H1 (cell line): ENCODE measurements around the gene SYNE4. TPM values are rescaled to one million over a fixed set of nuclear protein-coding genes. Genes with fewer than 3 reads are reported as not detected.

Experiments
- BCL11A ChIP-seq, 2 experiments: IDR thresholded peaks; one replicate each; pipeline ENCODE4 v1.6.1; 2011; ENCODE audit warnings: low read depth in 2 of 2, low read length in 2 of 2, mild to moderate bottlenecking in 2 of 2
- CBX5 ChIP-seq: fragments of 300-800, 300-1000 bp; sonication (generic); IDR thresholded peaks from 2 replicates; pipeline ENCODE4 v1.7.1; 2016; ENCODE audit warnings: antibody characterized with exemption, low read length, low read depth
- CBX8 ChIP-seq: fragments of 300-800, 300-1000 bp; sonication (generic); IDR thresholded peaks from 2 replicates; pipeline ENCODE4 v1.7.1; 2016; ENCODE audit warnings: low read depth, low read length, borderline replicate concordance
- CHD1 ChIP-seq: IDR thresholded peaks from 2 replicates; pipeline ENCODE4 v1.6.1; 2012; ENCODE audit warnings: low read depth, low read length, improper control_type of control experiment
- CREB1 ChIP-seq: IDR thresholded peaks from 2 replicates; pipeline ENCODE4 v1.6.1; 2012; ENCODE audit warnings: inconsistent platforms
- CTCF ChIP-seq, 3 experiments: IDR thresholded peaks; 1 replicate in 2 of 3; 2 replicates in 1 of 3; pipeline versions ENCODE4 v1.5.1 to v1.6.1; 2011; ENCODE audit warnings: low read length in 3 of 3, mild to moderate bottlenecking in 3 of 3, inconsistent platforms in 2 of 3, low read depth in 1 of 3, moderate library complexity in 1 of 3; ENCODE audit not compliant: insufficient read depth in 1 of 3; ENCODE audit errors: control extremely low read depth in 1 of 3
- EGR1 ChIP-seq: IDR thresholded peaks from 2 replicates; pipeline ENCODE4 v1.6.1; 2011; ENCODE audit warnings: low read depth, low read length, borderline replicate concordance
- EP300 ChIP-seq, 2 experiments: IDR thresholded peaks; 1 replicate in 1 of 2; 2 replicates in 1 of 2; pipeline ENCODE4 v1.6.1; 2011 to 2012; ENCODE audit warnings: low read depth in 2 of 2, low read length in 2 of 2, mild to moderate bottlenecking in 2 of 2, borderline replicate concordance in 1 of 2, inconsistent platforms in 1 of 2, moderate library complexity in 1 of 2
- GTF2F1 ChIP-seq: IDR thresholded peaks from 2 replicates; pipeline ENCODE4 v1.6.1; 2012; ENCODE audit warnings: low read depth, low read length, improper control_type of control experiment, borderline replicate concordance
- HDAC2 ChIP-seq, 2 experiments: fragments of 300-600 bp in 1 of 2; sonication (generic) in 1 of 2; IDR thresholded peaks; 2 replicates each; pipeline ENCODE4 v1.6.1; 2011 to 2012; ENCODE audit warnings: low read depth in 2 of 2, low read length in 2 of 2, mild to moderate bottlenecking in 2 of 2, moderate library complexity in 2 of 2, borderline replicate concordance in 1 of 2, inconsistent platforms in 1 of 2
- JUND ChIP-seq: IDR thresholded peaks from 2 replicates; pipeline ENCODE4 v1.6.1; 2011; ENCODE audit warnings: mild to moderate bottlenecking, improper control_type of control experiment, low read length
- PHF8 ChIP-seq: fragments of 200-600 bp; sonication (generic); conservative IDR thresholded peaks from 2 replicates; pipeline ENCODE4 v1.7.1; 2012; ENCODE audit warnings: low read depth, mild to moderate bottlenecking, inconsistent platforms, low read length, moderate library complexity
- POLR2A ChIP-seq, 2 experiments: IDR thresholded peaks; 1 replicate in 1 of 2; 2 replicates in 1 of 2; pipeline ENCODE4 v1.6.1; 2011; ENCODE audit warnings: low read depth in 2 of 2, low read length in 2 of 2, mild to moderate bottlenecking in 2 of 2; ENCODE audit errors: control extremely low read depth in 1 of 2
- POU5F1 ChIP-seq: IDR thresholded peaks from 2 replicates; pipeline ENCODE4 v1.6.1; 2011; ENCODE audit warnings: low read depth, mild to moderate bottlenecking, low read length, moderate library complexity
- RXRA ChIP-seq: IDR thresholded peaks from 2 replicates; pipeline ENCODE4 v1.6.1; 2011; ENCODE audit warnings: low read depth, mild to moderate bottlenecking, low read length, moderate library complexity; ENCODE audit not compliant: insufficient read depth
- SIN3A ChIP-seq, 2 experiments: IDR thresholded peaks in 1 of 2; conservative IDR thresholded peaks in 1 of 2; 2 replicates each; pipeline ENCODE4 v1.6.1; 2011 to 2012; ENCODE audit warnings: low read length in 2 of 2, improper control_type of control experiment in 1 of 2, low read depth in 1 of 2, mild to moderate bottlenecking in 1 of 2
- SP2 ChIP-seq: IDR thresholded peaks from 2 replicates; pipeline ENCODE4 v1.6.1; 2012; ENCODE audit warnings: mild to moderate bottlenecking, low read length, inconsistent platforms
- TEAD4 ChIP-seq: IDR thresholded peaks from 2 replicates; pipeline ENCODE4 v1.6.1; 2012; ENCODE audit warnings: low read depth, low read length, inconsistent platforms, mixed read lengths
- YY1 ChIP-seq: IDR thresholded peaks from 2 replicates; pipeline ENCODE4 v1.6.1; 2011; ENCODE audit warnings: low read depth, mild to moderate bottlenecking, low read length
- polyA plus RNA-seq, 7 experiments: library from polyadenylated mRNA; depleted of rRNA in 3 of 7; stranded (reverse) in 5 of 7; unstranded in 2 of 7; fragments of >200 nt in 5 of 7; fragments of 200-250 nt in 2 of 7; gene quantifications; 1 replicate in 5 of 7; 2 replicates in 1 of 7; 4 replicates in 1 of 7; pipeline versions ENCODE4 v1.2.1 to v1.2.3, GENCODE V29; 2011 to 2013; ENCODE audit warnings: missing spikeins in 2 of 7, mixed read lengths in 2 of 7
- total RNA-seq: library from RNA; stranded (reverse); fragmentation: NEBNext Ultra II Directional; extraction: Animal tissue kit (Norgen Biotek cat#: 25700); gene quantifications from 2 replicates; pipeline ENCODE4 v1.2.1, GENCODE V29; 2021
- TF ChIP-seq, protein P1 (sequence below): IDR thresholded peaks from 2 replicates; pipeline ENCODE4 v1.6.1; 2011; ENCODE audit warnings: low read depth, mild to moderate bottlenecking, low read length; ENCODE audit not compliant: insufficient read depth
- TF ChIP-seq, protein P2 (sequence below): IDR thresholded peaks from 2 replicates; pipeline ENCODE4 v1.6.1; 2012; ENCODE audit warnings: inconsistent platforms

Gene SYNE4
- total and polyA plus RNA-seq, 2 of the 8 experiments (the other 6 are each of a cell fraction or from before 2014, with no cell fraction given) = 20.8 to 22.6 TPM

- TF ChIP-seq CTCF (IDR thresholded peaks at IDR 0.05; ENCODE audit: control extremely low read depth in 1 of 3, insufficient read depth in 1 of 3, low read depth in 1 of 3, low read length in 3 of 3) (peak; percentile 18 to 36 (median 26); a peak in 2 of 4 replicates), HDAC2 (IDR thresholded peaks at IDR 0.05; ENCODE audit: borderline replicate concordance in 1 of 2, low read depth in 2 of 2, low read length in 2 of 2) (peak in 1 of 2 experiments; percentile 77; a peak in 2 of 4 replicates), SP2 (no peak), CHD1 (no peak), CREB1 (peak; percentile 89), RXRA (no peak), TEAD4 (no peak), POU5F1 (no peak), PHF8 (peak; percentile 95), GTF2F1 (no peak), JUND (peak; percentile 47; the same call in 1 of the 2 replicates), YY1 (no peak), EP300 (IDR thresholded peaks at IDR 0.05; ENCODE audit: borderline replicate concordance in 1 of 2, low read depth in 2 of 2, low read length in 2 of 2) (no peak), EGR1 (no peak), CBX5 (no peak), BCL11A (IDR thresholded peaks at IDR 0.05; ENCODE audit: low read depth in 2 of 2, low read length in 2 of 2) (no peak), SIN3A (conservative IDR thresholded peaks at IDR 0.05 in 1 of 2, IDR thresholded peaks at IDR 0.05 in 1 of 2; ENCODE audit: low read depth in 1 of 2, low read length in 2 of 2) (peak in 1 of 2 experiments; percentile 69; a peak in 1 of 4 replicates), POLR2A (IDR thresholded peaks at IDR 0.05; ENCODE audit: control extremely low read depth in 1 of 2, low read depth in 2 of 2, low read length in 2 of 2) (peak; percentile 74 to 88), CBX8 (no peak)
- TF ChIP-seq, protein P1, sequence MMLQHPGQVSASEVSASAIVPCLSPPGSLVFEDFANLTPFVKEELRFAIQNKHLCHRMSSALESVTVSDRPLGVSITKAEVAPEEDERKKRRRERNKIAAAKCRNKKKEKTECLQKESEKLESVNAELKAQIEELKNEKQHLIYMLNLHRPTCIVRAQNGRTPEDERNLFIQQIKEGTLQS = peak; percentile 93
- TF ChIP-seq, protein P2, sequence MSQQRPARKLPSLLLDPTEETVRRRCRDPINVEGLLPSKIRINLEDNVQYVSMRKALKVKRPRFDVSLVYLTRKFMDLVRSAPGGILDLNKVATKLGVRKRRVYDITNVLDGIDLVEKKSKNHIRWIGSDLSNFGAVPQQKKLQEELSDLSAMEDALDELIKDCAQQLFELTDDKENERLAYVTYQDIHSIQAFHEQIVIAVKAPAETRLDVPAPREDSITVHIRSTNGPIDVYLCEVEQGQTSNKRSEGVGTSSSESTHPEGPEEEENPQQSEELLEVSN = no peak; the same call in none of the 2 replicates
These were observed 45.6 kb upstream of the SYNE4 start, which contains the start of gene THAP8 (continued) for GRCh38 chr19:36054119-36054732.
